LNCaP clone FGC (cell line): ENCODE data around the gene BAAT.

Experiments used
- DNase-seq: peaks from one replicate; pipeline ENCODE4 v3.0.0-alpha.2; 2011; ENCODE audit warnings: low read depth
- H3K4me3 ChIP-seq: 2 replicates; pipeline ENCODE4 v1.5.1; 2011; ENCODE audit warnings: mild to moderate bottlenecking, low read depth, low read length, control low read depth
- TF ChIP-seq, protein P1 (sequence below): IDR thresholded peaks from 2 replicates; pipeline ENCODE4 v1.5.1; 2012; ENCODE audit warnings: mild to moderate bottlenecking; ENCODE audit not compliant: control insufficient read depth, insufficient read depth; ENCODE audit errors: extremely low read depth

The BAAT gene

DNA sequence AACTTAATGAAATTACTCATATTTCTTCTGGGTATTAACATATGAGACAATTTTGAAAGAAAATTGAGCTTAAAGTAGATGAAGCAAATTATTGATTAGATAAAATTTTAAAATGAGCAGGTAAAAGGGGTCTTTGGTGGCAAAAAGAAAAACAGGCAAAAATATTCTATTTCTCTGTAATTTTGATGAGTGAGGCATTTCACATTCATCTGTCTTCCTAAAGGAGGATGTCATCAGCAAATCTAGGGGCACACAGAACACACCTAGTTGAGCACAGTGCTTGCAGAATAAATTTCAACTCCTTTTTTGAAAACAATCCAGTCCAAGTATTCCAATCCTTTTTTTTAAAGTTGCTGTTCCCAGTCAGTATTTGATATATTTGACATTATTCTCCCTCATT, 30.0 kb upstream of the BAAT start:
- TF ChIP-seq, protein P1, sequence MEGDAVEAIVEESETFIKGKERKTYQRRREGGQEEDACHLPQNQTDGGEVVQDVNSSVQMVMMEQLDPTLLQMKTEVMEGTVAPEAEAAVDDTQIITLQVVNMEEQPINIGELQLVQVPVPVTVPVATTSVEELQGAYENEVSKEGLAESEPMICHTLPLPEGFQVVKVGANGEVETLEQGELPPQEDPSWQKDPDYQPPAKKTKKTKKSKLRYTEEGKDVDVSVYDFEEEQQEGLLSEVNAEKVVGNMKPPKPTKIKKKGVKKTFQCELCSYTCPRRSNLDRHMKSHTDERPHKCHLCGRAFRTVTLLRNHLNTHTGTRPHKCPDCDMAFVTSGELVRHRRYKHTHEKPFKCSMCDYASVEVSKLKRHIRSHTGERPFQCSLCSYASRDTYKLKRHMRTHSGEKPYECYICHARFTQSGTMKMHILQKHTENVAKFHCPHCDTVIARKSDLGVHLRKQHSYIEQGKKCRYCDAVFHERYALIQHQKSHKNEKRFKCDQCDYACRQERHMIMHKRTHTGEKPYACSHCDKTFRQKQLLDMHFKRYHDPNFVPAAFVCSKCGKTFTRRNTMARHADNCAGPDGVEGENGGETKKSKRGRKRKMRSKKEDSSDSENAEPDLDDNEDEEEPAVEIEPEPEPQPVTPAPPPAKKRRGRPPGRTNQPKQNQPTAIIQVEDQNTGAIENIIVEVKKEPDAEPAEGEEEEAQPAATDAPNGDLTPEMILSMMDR = no peak
- no peak for DNase-seq
- no peak overlapping the region for H3K4me3 ChIP-seq

DNA sequence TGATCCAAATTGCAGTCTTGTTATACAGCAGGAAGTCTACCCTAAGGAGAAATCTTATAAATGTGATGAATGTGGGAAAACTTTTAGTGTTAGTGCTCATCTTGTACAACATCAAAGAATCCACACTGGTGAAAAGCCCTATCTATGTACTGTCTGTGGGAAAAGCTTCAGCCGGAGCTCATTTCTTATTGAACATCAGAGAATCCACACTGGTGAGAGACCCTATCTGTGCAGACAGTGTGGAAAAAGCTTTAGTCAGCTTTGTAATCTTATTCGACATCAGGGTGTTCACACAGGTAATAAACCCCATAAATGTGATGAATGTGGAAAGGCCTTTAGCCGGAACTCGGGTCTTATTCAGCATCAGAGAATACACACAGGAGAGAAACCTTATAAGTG, 24.3 kb upstream of the BAAT start:
- TF ChIP-seq, protein P1 = no peak
- no peak for DNase-seq
- H3K4me3 ChIP-seq = no peak overlapping the region

DNA sequence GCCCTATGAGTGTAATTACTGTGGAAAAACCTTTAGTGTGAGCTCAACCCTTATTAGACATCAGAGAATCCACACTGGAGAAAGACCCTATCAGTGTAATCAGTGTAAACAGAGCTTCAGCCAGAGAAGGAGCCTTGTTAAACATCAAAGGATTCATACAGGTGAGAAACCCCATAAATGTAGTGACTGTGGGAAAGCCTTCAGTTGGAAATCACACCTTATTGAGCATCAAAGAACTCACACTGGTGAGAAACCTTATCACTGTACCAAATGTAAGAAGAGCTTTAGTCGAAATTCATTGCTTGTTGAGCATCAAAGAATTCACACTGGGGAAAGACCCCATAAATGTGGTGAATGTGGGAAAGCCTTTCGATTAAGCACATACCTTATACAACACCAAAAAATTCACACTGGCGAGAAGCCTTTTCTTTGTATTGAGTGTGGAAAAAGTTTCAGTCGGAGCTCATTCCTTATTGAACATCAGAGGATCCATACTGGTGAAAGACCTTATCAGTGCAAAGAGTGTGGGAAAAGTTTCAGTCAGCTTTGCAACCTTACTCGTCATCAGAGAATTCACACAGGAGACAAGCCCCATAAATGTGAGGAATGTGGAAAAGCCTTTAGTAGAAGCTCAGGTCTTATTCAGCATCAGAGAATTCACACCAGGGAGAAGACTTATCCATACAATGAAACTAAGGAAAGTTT, 23.7 kb upstream of the BAAT start:
- TF ChIP-seq, protein P1 = no peak
- no peak overlapping the region for H3K4me3 ChIP-seq
- DNase-seq = no peak

DNA sequence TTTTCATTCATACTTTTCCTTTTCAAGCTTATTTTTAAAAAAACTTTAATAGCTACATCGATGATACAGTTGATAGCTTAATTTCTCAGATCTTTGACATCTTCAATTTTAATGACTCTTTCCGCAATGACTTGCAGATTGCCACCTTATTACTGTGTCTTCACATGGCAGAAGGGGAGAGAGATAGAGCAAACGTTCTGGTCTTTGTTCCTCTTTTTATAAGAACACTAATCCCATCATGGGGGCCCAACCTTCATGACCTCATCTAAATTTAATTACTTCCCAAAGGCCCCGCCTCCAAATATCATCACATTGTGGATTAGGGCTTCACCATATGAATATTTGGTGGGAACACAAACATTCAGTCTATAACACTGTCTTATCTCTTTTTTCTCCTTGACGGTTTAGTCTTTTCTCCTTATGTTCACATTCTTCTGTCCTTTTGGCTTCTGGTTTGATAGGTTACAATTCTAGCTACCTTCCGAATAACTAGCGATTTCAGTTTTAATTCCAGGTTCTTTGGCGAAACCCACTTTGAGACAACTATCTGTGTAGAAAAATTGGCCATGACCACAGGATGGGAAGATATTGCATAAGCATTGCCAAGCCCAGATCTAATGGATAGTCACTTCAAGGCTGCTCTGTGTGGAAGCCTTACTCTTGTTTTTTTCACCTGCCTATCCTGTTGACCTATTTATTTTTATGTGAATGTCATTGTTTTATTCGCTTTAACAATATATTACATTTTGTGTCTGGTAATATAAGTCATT, 18.9 kb upstream of the BAAT start:
- no peak overlapping the region for H3K4me3 ChIP-seq
- TF ChIP-seq, protein P1 = no peak
- no peak for DNase-seq

DNA sequence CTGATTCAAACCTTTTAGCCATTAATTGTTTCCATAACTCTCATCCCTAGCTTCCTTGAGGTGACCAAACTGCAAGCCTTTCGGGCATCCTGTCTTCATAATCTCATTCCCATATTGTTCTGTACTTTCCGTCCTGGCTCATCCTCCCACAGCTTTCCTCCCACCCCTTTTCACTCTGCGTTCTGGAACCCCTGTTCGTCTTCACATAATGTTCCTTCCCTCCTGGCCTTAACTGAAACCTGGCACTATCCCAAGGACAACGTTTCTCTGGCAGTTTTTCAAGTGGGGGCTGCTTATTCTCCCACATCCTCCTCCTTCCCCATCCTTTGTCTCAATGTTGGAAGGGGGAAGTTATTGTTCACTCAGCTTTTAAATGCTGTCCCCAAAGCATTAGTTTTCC, 15.3 kb upstream of the BAAT start:
- TF ChIP-seq, protein P1 = no peak
- no peak for DNase-seq
- H3K4me3 ChIP-seq = no peak overlapping the region

DNA sequence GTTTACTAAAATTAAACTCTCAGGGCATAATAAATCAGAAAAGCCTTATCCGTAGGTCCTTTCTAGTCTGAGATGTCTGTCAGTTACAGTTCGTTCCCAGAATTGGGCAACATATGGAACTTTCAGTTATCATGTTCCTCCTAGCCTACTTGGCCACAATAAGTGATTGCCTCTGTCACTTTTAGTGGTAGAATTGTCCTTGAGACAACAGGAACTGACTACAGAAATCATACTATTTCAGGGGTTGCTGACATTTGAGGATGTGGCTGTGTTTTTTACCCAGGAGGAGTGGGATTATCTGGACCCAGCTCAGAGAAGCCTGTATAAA, 14.8 kb upstream of the BAAT start:
- H3K4me3 ChIP-seq = peak overlapping the region; percentile 57
- TF ChIP-seq, protein P1 = no peak
- DNase-seq = no peak
